ENCODE measurements around the gene SDC4. TPM values are rescaled to one million over a fixed set of nuclear protein-coding genes. Genes with fewer than 3 reads are reported as not detected.

SDC4 gene
- total and polyA plus RNA-seq, 9 of the 15 experiments (the other 6 are each of a cell fraction or from before 2014, with no cell fraction given), result 2.1 to 10.7 (median 6.3) TPM

- intact Hi-C loops (cut with micrococcal nuclease) (no loop called here), in situ Hi-C loops (cut with MboI) (no loop called here)
- peaks cover 35 to 49% of the 10 kb centered on the region in 2 experiments for H3K4me1 ChIP-seq (replicated peaks in 1 of 2; ENCODE audit: control insufficient read depth in 2 of 2, insufficient read depth in 2 of 2, low read length in 2 of 2)
- 18% methylated on average over 9 of the region's 10 CpGs for WGBS (ENCODE audit: insufficient coverage, low coverage, missing lambda C conversion rate)
- H2AFZ ChIP-seq (ENCODE audit: low read depth, low read length), result peak overlapping the region; percentile 81
- DNase-seq (ENCODE audit: extremely low read depth in 1 of 4, low spot score in 3 of 4), result no peak
- peak overlapping the region; percentile 67 for H3K27ac ChIP-seq (ENCODE audit: extremely low read depth, low read depth, low read length)
- H3K9me1 ChIP-seq (ENCODE audit: control insufficient read depth, insufficient read depth, low read length), result no peaks in the 10 kb centered on the region
- TSS peak; percentile 54 for BruUV-seq (replicated peaks)
- H3K9me3 ChIP-seq (replicated peaks; ENCODE audit: control insufficient read depth, insufficient read depth, low read depth, low read length), result no peaks in the 10 kb centered on the region
- peak overlapping the region; percentile 54 for H3K4me3 ChIP-seq
- H3K9ac ChIP-seq (ENCODE audit: insufficient read depth in 1 of 2, low read depth in 2 of 2, low read length in 2 of 2), result peak overlapping the region; percentile 74 to 90
- peak; percentile 30 for ATAC-seq
- CTCF ChIA-PET (ENCODE audit: low intra/inter-chr PET ratio), result no interaction called here
- peak; percentile 75 for FAIRE-seq
- no peak for TF ChIP-seq JUND (IDR thresholded peaks at IDR 0.05; ENCODE audit: borderline replicate concordance, low read depth, low read length)
- 0 out of 3 replicates have a peak, but pooled peaks have one; percentile 8 for TF ChIP-seq JUND (tag; IDR thresholded peaks at IDR 0.05; ENCODE audit: borderline replicate concordance, low read depth, low read length)
- peak; percentile 6 for TF ChIP-seq TAF1 (IDR thresholded peaks at IDR 0.05; ENCODE audit: control insufficient read depth, extremely low read depth, insufficient read depth, low read length, severe bottlenecking)
- 0 out of 2 replicates have a peak, but pooled peaks have one; percentile 41 for TF ChIP-seq FOXK1 (CRISPR knock-in tag; IDR thresholded peaks at IDR 0.05; ENCODE audit: borderline replicate concordance)
- TF ChIP-seq AFF4 (CRISPR knock-in tag; IDR thresholded peaks at IDR 0.05), result no peak
- peak overlapping the region; percentile 82 for H3K4me2 ChIP-seq (ENCODE audit: insufficient read depth, low read length)
- H3K79me2 ChIP-seq (ENCODE audit: control insufficient read depth, insufficient read depth, low read length), result peaks cover 15% of the 10 kb centered on the region; the same call in 2 of the 3 replicates
- no peaks in the 10 kb centered on the region; the same call in 2 of the 3 replicates for H3K36me3 ChIP-seq (ENCODE audit: control insufficient read depth, insufficient read depth, low read length)
- peaks cover 7% of the 10 kb centered on the region; the same call in 1 of the 2 replicates for H4K20me1 ChIP-seq (replicated peaks; ENCODE audit: control insufficient read depth, insufficient read depth, low read length)
- POLR2A ChIA-PET, result interaction anchor here (0.7 to 2.5 kb wide), 13 partner anchors 11 to 368 kb away, joined by 3 to 32 read pairs (median 5); partner anchors contain the start of gene SYS1
- no peaks in the 10 kb centered on the region for H3K27me3 ChIP-seq (ENCODE audit: control insufficient read depth in 2 of 2, insufficient read depth in 2 of 2, low read length in 2 of 2)
Observed at GRCh38 chr20:45347297-45347935, 808 bp downstream of the SDC4 start.

All from K562 (cell line).